T-helper 17 cell (primary cell): ENCODE measurements around the gene KCNMA1. TPM values are rescaled to one million over a fixed set of nuclear protein-coding genes. Genes with fewer than 3 reads are reported as not detected.

Experiments
- ATAC-seq: fragments of 150-1000 bp; cut with Tn5 transposase; 2 replicates; pipeline ENCODE4 v1.10.0; 2021; ENCODE audit warnings: mild to moderate bottlenecking, moderate library complexity
- DNase-seq, 3 donors: peaks; one replicate each; pipeline versions ENCODE4 v3.0.0 to v3.0.0-alpha.2; 2020 to 2021
- H3K9me3 ChIP-seq: one replicate; pipeline ENCODE4 v1.7.0; 2013; ENCODE audit warnings: low read length, mild to moderate bottlenecking; ENCODE audit not compliant: control insufficient read depth, poor library complexity, severe bottlenecking
- H3K27ac Mint-ChIP-seq: one replicate; pipeline ENCODE4 v1.8.0; 2022; ENCODE audit warnings: mild to moderate bottlenecking, moderate library complexity, mixed read lengths
- H3K27me3 Mint-ChIP-seq: one replicate; pipeline ENCODE4 v1.8.0; 2022; ENCODE audit warnings: mixed read lengths
- H3K36me3 Mint-ChIP-seq: one replicate; pipeline ENCODE4 v1.8.0; 2022; ENCODE audit warnings: low read depth, mixed read lengths
- H3K4me1 Mint-ChIP-seq: one replicate; pipeline ENCODE4 v1.8.0; 2022; ENCODE audit warnings: mild to moderate bottlenecking, mixed read lengths
- H3K4me3 Mint-ChIP-seq: one replicate; pipeline ENCODE4 v1.8.0; 2022; ENCODE audit warnings: mild to moderate bottlenecking, moderate library complexity, mixed read lengths
- total RNA-seq, 4 donors: library from RNA in 2 of 4; stranded (reverse) in 2 of 4; gene quantifications; one replicate each; pipeline ENCODE4 v1.2.3 and lab custom pipeline; 2022 to 2026

The KCNMA1 gene
- total RNA-seq, 2 donors from 2014 or later = 0.27 TPM; not detected in 1

GRCh38 chr10:77405771-77406241, 231.8 kb downstream of the KCNMA1 start:
- Mint-ChIP-seq H3K27ac (no peak overlapping the region), H3K36me3 (no peaks in the 10 kb centered on the region), H3K27me3 (peaks cover 30% of the 10 kb centered on the region), H3K4me3 (no peak overlapping the region), H3K4me1 (no peaks in the 10 kb centered on the region)
- no peak for DNase-seq
- H3K9me3 ChIP-seq = no peaks in the 10 kb centered on the region
- no peak for ATAC-seq

- no peak overlapping the region for H3K27ac Mint-ChIP-seq
- no peaks in the 10 kb centered on the region for H3K36me3 Mint-ChIP-seq
- no peak for DNase-seq
- no peak overlapping the region for H3K4me3 Mint-ChIP-seq
- no peaks in the 10 kb centered on the region for H3K4me1 Mint-ChIP-seq
- H3K9me3 ChIP-seq = no peaks in the 10 kb centered on the region
- ATAC-seq = no peak
- H3K27me3 Mint-ChIP-seq = peaks cover 25% of the 10 kb centered on the region
Measured at GRCh38 chr10:77404810-77405209, 232.8 kb downstream of the KCNMA1 start.

- H3K36me3 Mint-ChIP-seq = no peaks in the 10 kb centered on the region
- no peaks in the 10 kb centered on the region for H3K4me1 Mint-ChIP-seq
- DNase-seq (no peak), ATAC-seq (no peak)
- H3K27me3 Mint-ChIP-seq = peaks cover 17% of the 10 kb centered on the region
- H3K9me3 ChIP-seq = no peaks in the 10 kb centered on the region
- H3K27ac Mint-ChIP-seq = no peak overlapping the region
- H3K4me3 Mint-ChIP-seq = no peak overlapping the region
Measured at GRCh38 chr10:77403761-77404160, 233.8 kb downstream of the KCNMA1 start.

GRCh38 chr10:77401683-77402082, 235.9 kb downstream of the KCNMA1 start:
- Mint-ChIP-seq H3K36me3 (no peaks in the 10 kb centered on the region), H3K4me3 (no peak overlapping the region), H3K27ac (no peak overlapping the region), H3K4me1 (no peaks in the 10 kb centered on the region), H3K27me3 (peaks cover 18% of the 10 kb centered on the region)
- DNase-seq (no peak), ATAC-seq (no peak)
- H3K9me3 ChIP-seq = no peaks in the 10 kb centered on the region

- no peaks in the 10 kb centered on the region for H3K9me3 ChIP-seq
- ATAC-seq = no peak
Measured at GRCh38 chr10:77400033-77400432, 237.6 kb downstream of the KCNMA1 start.

GRCh38 chr10:77398986-77399755, 238.4 kb downstream of the KCNMA1 start:
- H3K9me3 ChIP-seq = no peaks in the 10 kb centered on the region
- Mint-ChIP-seq H3K4me1 (no peaks in the 10 kb centered on the region), H3K27ac (no peak overlapping the region), H3K27me3 (peaks cover 33% of the 10 kb centered on the region), H3K36me3 (no peaks in the 10 kb centered on the region), H3K4me3 (no peak overlapping the region)
- no peak for DNase-seq
- no peak for ATAC-seq

More at GRCh38 chr10:77400033-77400432, 237.6 kb downstream of the KCNMA1 start:
- Mint-ChIP-seq H3K36me3 (no peaks in the 10 kb centered on the region), H3K27me3 (peaks cover 26% of the 10 kb centered on the region), H3K4me3 (no peak overlapping the region), H3K4me1 (no peaks in the 10 kb centered on the region), H3K27ac (no peak overlapping the region)
- no peak for DNase-seq

- no peak for ATAC-seq
- Mint-ChIP-seq H3K27ac (no peak overlapping the region), H3K4me3 (no peak overlapping the region)
Measured at GRCh38 chr10:77398558-77398957, 239.1 kb downstream of the KCNMA1 start.

GRCh38 chr10:77397103-77397502, 240.5 kb downstream of the KCNMA1 start:
- no peak overlapping the region for H3K27ac Mint-ChIP-seq
- DNase-seq = no peak
- H3K4me1 Mint-ChIP-seq = no peaks in the 10 kb centered on the region
- peaks cover 49% of the 10 kb centered on the region for H3K27me3 Mint-ChIP-seq
- H3K9me3 ChIP-seq = no peaks in the 10 kb centered on the region
- no peaks in the 10 kb centered on the region for H3K36me3 Mint-ChIP-seq
- no peak for ATAC-seq
- no peak overlapping the region for H3K4me3 Mint-ChIP-seq

More at GRCh38 chr10:77398558-77398957, 239.1 kb downstream of the KCNMA1 start:
- Mint-ChIP-seq H3K27me3 (peaks cover 39% of the 10 kb centered on the region), H3K36me3 (no peaks in the 10 kb centered on the region), H3K4me1 (no peaks in the 10 kb centered on the region)
- no peaks in the 10 kb centered on the region for H3K9me3 ChIP-seq
- no peak for DNase-seq

- no peak overlapping the region for H3K4me3 Mint-ChIP-seq
Measured at GRCh38 chr10:77396290-77396689, 241.3 kb downstream of the KCNMA1 start.

GRCh38 chr10:77393821-77394501, 243.6 kb downstream of the KCNMA1 start:
- Mint-ChIP-seq H3K27me3 (peaks cover 39% of the 10 kb centered on the region), H3K27ac (no peak overlapping the region), H3K36me3 (no peaks in the 10 kb centered on the region), H3K4me3 (no peak overlapping the region), H3K4me1 (no peaks in the 10 kb centered on the region)
- DNase-seq (no peak), ATAC-seq (no peak)
- H3K9me3 ChIP-seq = no peaks in the 10 kb centered on the region

More at GRCh38 chr10:77396290-77396689, 241.3 kb downstream of the KCNMA1 start:
- H3K36me3 Mint-ChIP-seq = no peaks in the 10 kb centered on the region
- H3K4me1 Mint-ChIP-seq = no peaks in the 10 kb centered on the region
- ATAC-seq = no peak
- H3K27me3 Mint-ChIP-seq = peaks cover 41% of the 10 kb centered on the region
- H3K27ac Mint-ChIP-seq = no peak overlapping the region
- no peak for DNase-seq
- H3K9me3 ChIP-seq = no peaks in the 10 kb centered on the region

GRCh38 chr10:77393411-77393810, 244.2 kb downstream of the KCNMA1 start:
- no peak for ATAC-seq
- peaks cover 36% of the 10 kb centered on the region for H3K27me3 Mint-ChIP-seq

GRCh38 chr10:77392851-77393250, 244.8 kb downstream of the KCNMA1 start:
- ATAC-seq (no peak), DNase-seq (no peak)
- Mint-ChIP-seq H3K4me1 (no peaks in the 10 kb centered on the region), H3K4me3 (no peak overlapping the region), H3K27me3 (peaks cover 39% of the 10 kb centered on the region), H3K27ac (no peak overlapping the region), H3K36me3 (no peaks in the 10 kb centered on the region)
- H3K9me3 ChIP-seq = no peaks in the 10 kb centered on the region

More at GRCh38 chr10:77393411-77393810, 244.2 kb downstream of the KCNMA1 start:
- Mint-ChIP-seq H3K27ac (no peak overlapping the region), H3K4me3 (no peak overlapping the region), H3K36me3 (no peaks in the 10 kb centered on the region), H3K4me1 (no peaks in the 10 kb centered on the region)
- no peaks in the 10 kb centered on the region for H3K9me3 ChIP-seq
- no peak for DNase-seq

GRCh38 chr10:77392236-77392721, 245.3 kb downstream of the KCNMA1 start:
- no peak overlapping the region for H3K4me3 Mint-ChIP-seq
- DNase-seq = no peak
- H3K36me3 Mint-ChIP-seq = no peaks in the 10 kb centered on the region
- H3K27me3 Mint-ChIP-seq = peaks cover 43% of the 10 kb centered on the region
- no peaks in the 10 kb centered on the region for H3K4me1 Mint-ChIP-seq
- no peak for ATAC-seq
- H3K9me3 ChIP-seq = no peaks in the 10 kb centered on the region
- H3K27ac Mint-ChIP-seq = no peak overlapping the region
